GM12878 (cell line): ENCODE data around the gene CKS2. TPM values are rescaled to one million over a fixed set of nuclear protein-coding genes. Genes with fewer than 3 reads are reported as not detected.

ENCODE experiments used
- ATAC-seq: fragments of 200-7000 bp; cut with Tn5 transposase; 3 replicates; pipeline ENCODE4 v1.9.1; 2020; ENCODE audit warnings: mild to moderate bottlenecking, moderate library complexity
- BruUV-seq: library from RNA; stranded (reverse); fragments of 400-500 nt; replicated peaks from 2 replicates; lab custom pipeline; 2021; lab: Mats Ljungman, UMichigan
- CTCF ChIA-PET: fragments of 300-600 bp; sonication (Branson Sonifier 250); formaldehyde crosslinking; extraction: SDS; loops from one replicate; lab custom pipeline; 2021; ENCODE audit warnings: inconsistent platforms; lab: Yijun Ruan, JAX
- POLR2A ChIA-PET: fragments of 350-600 bp; formaldehyde crosslinking; extraction: SDS; loops from one replicate; lab custom pipeline; 2021; ENCODE audit warnings: inconsistent platforms; lab: Charles Lee
- RAD21 ChIA-PET: fragments of 300-600 bp; sonication (Branson Sonifier 250); formaldehyde crosslinking; loops from one replicate; lab custom pipeline; 2023; ENCODE audit warnings: antibody characterized with exemption; ENCODE audit not compliant: unreplicated experiment; lab: Charles Lee
- SMC1A ChIA-PET: fragments of 300-600 bp; sonication (Branson Sonifier 250); formaldehyde crosslinking; loops from one replicate; lab custom pipeline; 2023; ENCODE audit not compliant: unreplicated experiment, uncharacterized antibody; lab: Charles Lee
- DNase-seq: peaks from one replicate; pipeline ENCODE4 v3.0.0-alpha.2; 2011; ENCODE audit warnings: low read depth, low spot score
- FAIRE-seq: peaks from 3 replicates; lab custom pipeline; 2011; peaks lifted over from hg19 to GRCh38; lab: Jason Lieb, UNC
- H2AFZ ChIP-seq: 2 replicates; pipeline ENCODE4 v1.6.0; 2011; ENCODE audit warnings: low read depth, low read length, control low read depth; ENCODE audit not compliant: control insufficient read depth
- H3K27ac ChIP-seq: 2 replicates; pipeline ENCODE4 v1.5.1; 2011; ENCODE audit warnings: control low read depth; ENCODE audit not compliant: control insufficient read depth, insufficient read depth
- H3K27me3 ChIP-seq, 2 experiments: replicated peaks in 1 of 2; 2 replicates each; pipeline versions ENCODE4 v1.6.0 to v1.6.1; 2011; ENCODE audit warnings: low read length in 1 of 2; ENCODE audit not compliant: control insufficient read depth in 2 of 2, insufficient read depth in 2 of 2
- H3K36me3 ChIP-seq, 2 experiments: 2 replicates each; pipeline ENCODE4 v1.5.1; 2011; ENCODE audit warnings: low read length in 1 of 2; ENCODE audit not compliant: control insufficient read depth in 2 of 2, insufficient read depth in 2 of 2
- H3K4me1 ChIP-seq: 2 replicates; pipeline ENCODE4 v1.6.1; 2011; ENCODE audit warnings: mild to moderate bottlenecking, low read length, moderate library complexity, mixed read lengths; ENCODE audit not compliant: control insufficient read depth, insufficient read depth
- H3K4me2 ChIP-seq: 2 replicates; pipeline ENCODE4 v1.6.0; 2011; ENCODE audit warnings: control low read depth; ENCODE audit not compliant: control insufficient read depth, insufficient read depth
- H3K4me3 ChIP-seq: fragments of 200-600 bp; sonication (generic); 2 replicates; pipeline ENCODE4 v1.5.1; 2016
- H3K79me2 ChIP-seq: 2 replicates; pipeline ENCODE4 v1.6.0; 2011; ENCODE audit warnings: low read length; ENCODE audit not compliant: control insufficient read depth, insufficient read depth
- H3K9ac ChIP-seq: 2 replicates; pipeline ENCODE4 v1.8.0; 2011; ENCODE audit warnings: low read length, control low read depth, mixed read lengths; ENCODE audit not compliant: control insufficient read depth, insufficient read depth
- H3K9me3 ChIP-seq: replicated peaks from 3 replicates; pipeline ENCODE4 v1.5.1; 2011; ENCODE audit warnings: mild to moderate bottlenecking, low read length; ENCODE audit not compliant: control insufficient read depth, insufficient read depth
- H4K20me1 ChIP-seq: 2 replicates; pipeline ENCODE4 v1.6.0; 2011; ENCODE audit not compliant: control insufficient read depth, insufficient read depth
- JUND ChIP-seq: IDR thresholded peaks from 2 replicates; pipeline ENCODE4 v1.6.1; 2012; ENCODE audit warnings: low read depth, mild to moderate bottlenecking, low read length, improper control_type of control experiment, moderate library complexity
- MEF2B ChIP-seq: fragments of 450-650 bp; IDR thresholded peaks from 2 replicates; pipeline ENCODE4 v1.6.1; 2018; ENCODE audit warnings: mild to moderate bottlenecking, moderate library complexity; ENCODE audit not compliant: partially characterized antibody, poor library complexity, severe bottlenecking
- NKRF ChIP-seq: fragments of 450-650 bp; conservative IDR thresholded peaks from 2 replicates; pipeline ENCODE4 v1.6.1; 2017; ENCODE audit warnings: mild to moderate bottlenecking, moderate library complexity
- RCOR1 ChIP-seq: conservative IDR thresholded peaks from 2 replicates; pipeline ENCODE4 v1.6.1; 2012; ENCODE audit warnings: low read depth, low read length, improper control_type of control experiment
- WRNIP1 ChIP-seq: IDR thresholded peaks from 2 replicates; pipeline ENCODE4 v1.6.1; 2011; ENCODE audit warnings: low read depth, low read length, improper control_type of control experiment, borderline replicate concordance
- whole genome bisulfite sequencing: methylation state at CpG from one replicate; pipeline ENCODE4 v1.1.6; 2016; ENCODE audit warnings: low lambda C conversion rate; ENCODE audit not compliant: insufficient replicate concordance, insufficient coverage; ENCODE audit errors: missing lambda C conversion rate; 5-methylcytosine and 5-hydroxymethylcytosine counted together
- in situ Hi-C: fragments of 300-500 bp; cut with MboI; formaldehyde crosslinking; loops from 9 replicates; pipeline ENCODE4 v1.14.3; 2018; ENCODE audit warnings: mixed read lengths
- intact Hi-C: fragments of 100-400 bp; cut with micrococcal nuclease; formaldehyde crosslinking; loops from one replicate; pipeline ENCODE4 v1.14.2; 2022; ENCODE audit not compliant: unreplicated experiment
- polyA plus RNA-seq, 11 experiments: library from polyadenylated mRNA; depleted of rRNA in 4 of 11; unstranded in 6 of 11; stranded (reverse) in 5 of 11; fragments of >200 nt; fragmentation: Nextera tagmentation in 4 of 11; fragmentation: Illumina TruSeq in 1 of 11; extraction: Ambion mirVana in 4 of 11; extraction: Trizol in 1 of 11; gene quantifications; 1 replicate in 1 of 11; 2 replicates in 10 of 11; pipeline versions ENCODE4 v1.2.1 to v1.2.3, GENCODE V29; 2011 to 2016; ENCODE audit warnings: inconsistent platforms in 2 of 11, missing spikeins in 2 of 11, low read depth in 1 of 11
- total RNA-seq, 4 experiments: library from RNA; depleted of rRNA in 3 of 4; stranded (reverse); fragments of >200 nt in 3 of 4; fragmentation: Illumina TruSeq in 1 of 4; extraction: Trizol in 1 of 4; gene quantifications; 2 replicates each; pipeline versions ENCODE4 v1.2.1 to v1.2.3, GENCODE V29; 2013 to 2021

Gene CKS2
- total and polyA plus RNA-seq, 10 of the 15 experiments (the other 5 are each of a cell fraction or from before 2014, with no cell fraction given): 172 to 1,251 (median 503) TPM

GRCh38 chr9:89304834-89305188 is 6.2 kb upstream of the CKS2 start:
- CTCF ChIA-PET: interaction anchor here (0.7 to 1.4 kb wide), 2 partner anchors 7 to 26 kb away, joined by 3 read pairs; no protein-coding TSS in a partner anchor
- no peak for ATAC-seq

More at GRCh38 chr9:89304834-89305188, 6.2 kb upstream of the CKS2 start:
- no peak overlapping the region for H3K4me3 ChIP-seq
- peak overlapping the region; percentile 48 for H2AFZ ChIP-seq
- TF ChIP-seq NKRF (no peak), JUND (no peak), WRNIP1 (no peak), MEF2B (no peak), RCOR1 (no peak)
- H3K36me3 ChIP-seq: no peaks in the 10 kb centered on the region
- intact Hi-C loops: no loop called here
- no peaks in the 10 kb centered on the region for H3K9me3 ChIP-seq
- peak overlapping the region; percentile 64 for H3K4me2 ChIP-seq
- RAD21 ChIA-PET: interaction anchor here (1.2 kb wide), 1 partner anchor 246 kb away, joined by 3 read pairs; no protein-coding TSS in a partner anchor
- no TSS peak for BruUV-seq
- in situ Hi-C loops: loop anchor here (25.0 kb wide), 1 partner anchor 1743 kb away; no protein-coding TSS in a partner anchor
- peaks cover 6% of the 10 kb centered on the region for H3K79me2 ChIP-seq
- 2% methylated on average over 2 of the region's 2 CpGs for WGBS
- SMC1A ChIA-PET: no interaction called here
- no peak overlapping the region for H3K9ac ChIP-seq
- FAIRE-seq: no peak
- no peak for DNase-seq
- H3K27me3 ChIP-seq: no peaks in the 10 kb centered on the region
- H3K27ac ChIP-seq: peak overlapping the region; percentile 25
- POLR2A ChIA-PET: no interaction called here
- no peaks in the 10 kb centered on the region for H4K20me1 ChIP-seq
- H3K4me1 ChIP-seq: peaks cover 8% of the 10 kb centered on the region
